HCT116 (cell line): ENCODE measurements around the gene ZNF618.

ENCODE experiments used
- CEBPB ChIP-seq: IDR thresholded peaks from 2 replicates; pipeline ENCODE4 v1.6.1; 2012; ENCODE audit warnings: low read depth
- CTCF ChIP-seq, 3 experiments: fragments of 200-600 bp in 1 of 3; sonication (generic) in 1 of 3; IDR thresholded peaks in 2 of 3; conservative IDR thresholded peaks in 1 of 3; 2 replicates each; pipeline ENCODE4 v1.5.1; 2012 to 2017; ENCODE audit warnings: low read depth in 2 of 3, low read length in 2 of 3, antibody characterized with exemption in 1 of 3, borderline replicate concordance in 1 of 3, control low read depth in 1 of 3, mild to moderate bottlenecking in 1 of 3, mixed read lengths in 1 of 3, mixed run types in 1 of 3, moderate library complexity in 1 of 3; ENCODE audit not compliant: insufficient read depth in 1 of 3
- ELF1 ChIP-seq: IDR thresholded peaks from 2 replicates; pipeline ENCODE4 v1.6.1; 2012; ENCODE audit warnings: low read depth, borderline replicate concordance
- EZH2 ChIP-seq: fragments of 200-600 bp; sonication (generic); IDR thresholded peaks from 2 replicates; pipeline ENCODE4 v1.6.1; 2017; ENCODE audit warnings: antibody characterized with exemption, mixed run types
- EZH2phosphoT487 ChIP-seq: fragments of 200-600 bp; IDR thresholded peaks from 2 replicates; pipeline ENCODE4 v1.6.1; 2018; ENCODE audit warnings: antibody characterized with exemption, borderline replicate concordance
- MAX ChIP-seq: IDR thresholded peaks from 2 replicates; pipeline ENCODE4 v1.6.1; 2012
- POLR2A ChIP-seq: IDR thresholded peaks from 2 replicates; pipeline ENCODE4 v1.7.0; 2011; ENCODE audit warnings: borderline replicate concordance; ENCODE audit not compliant: insufficient read depth, insufficient read length; ENCODE audit errors: extremely low read depth
- POLR2AphosphoS5 ChIP-seq: IDR thresholded peaks from 2 replicates; pipeline ENCODE4 v1.6.1; 2011; ENCODE audit warnings: mild to moderate bottlenecking, low read depth, low read length, moderate library complexity
- RAD21 ChIP-seq: IDR thresholded peaks from 2 replicates; pipeline ENCODE4 v1.6.1; 2012; ENCODE audit warnings: low read depth, mild to moderate bottlenecking
- REST ChIP-seq: IDR thresholded peaks from 2 replicates; pipeline ENCODE4 v1.6.1; 2012; ENCODE audit warnings: low read depth
- TCF7L2 ChIP-seq: IDR thresholded peaks from 2 replicates; pipeline ENCODE4 v1.7.0; 2011; ENCODE audit warnings: borderline replicate concordance, inconsistent platforms; ENCODE audit not compliant: insufficient read depth, insufficient read length; ENCODE audit errors: extremely low read depth
- ZBTB33 ChIP-seq: IDR thresholded peaks from 2 replicates; pipeline ENCODE4 v1.6.1; 2011; ENCODE audit warnings: mild to moderate bottlenecking, low read length, moderate library complexity; ENCODE audit not compliant: insufficient replicate concordance; ENCODE audit errors: extremely low read depth
- ZFX ChIP-seq: fragments of 450-650 bp; IDR thresholded peaks from 2 replicates; pipeline ENCODE4 v1.6.1; 2017
- ZNF274 ChIP-seq: fragments of 200-500 bp; sonication (Bioruptor generic); IDR thresholded peaks from 2 replicates; pipeline ENCODE4 v1.6.1; 2014; ENCODE audit warnings: mild to moderate bottlenecking, low read depth, low read length, inconsistent platforms

- TF ChIP-seq POLR2AphosphoS5 = no peak
- no peak for TF ChIP-seq POLR2A
- no peak for TF ChIP-seq ZNF274
- no peak for TF ChIP-seq CTCF (IDR thresholded peaks at IDR 0.05 in 2 of 3, conservative IDR thresholded peaks at IDR 0.05 in 1 of 3; ENCODE audit: borderline replicate concordance in 1 of 3, insufficient read depth in 1 of 3, low read depth in 2 of 3, low read length in 2 of 3)
- TF ChIP-seq REST = no peak
- TF ChIP-seq EZH2 = no peak
- no peak for TF ChIP-seq MAX
- TF ChIP-seq ZFX = no peak
- TF ChIP-seq TCF7L2 = no peak
- no peak for TF ChIP-seq ZBTB33
- no peak for TF ChIP-seq EZH2phosphoT487
- no peak for TF ChIP-seq CEBPB
- no peak for TF ChIP-seq RAD21
- TF ChIP-seq ELF1 = no peak
These were observed 52.2 kb downstream of the ZNF618 start for GRCh38 chr9:113928269-113928668.
